Skin epidermis (tissue), 12 donors: ENCODE results near the gene CD151.
A peak's percentile ranks its signal among the peaks of the same experiment; 100 is the strongest.

Experiments
- H3K27ac ChIP-seq, 21 experiments: fragments of 200-600 bp; sonication (generic) in 11 of 21; one replicate each; pipeline ENCODE4 v1.5.0; 2020; ENCODE audit warnings: mild to moderate bottlenecking in 3 of 21, inconsistent platforms in 2 of 21, moderate library complexity in 2 of 21
- H3K4me3 ChIP-seq, 7 experiments: fragments of 200-600 bp; sonication (generic) in 2 of 7; one replicate each; pipeline ENCODE4 v1.5.0; 2020; ENCODE audit warnings: inconsistent platforms in 2 of 7, mild to moderate bottlenecking in 2 of 7, moderate library complexity in 1 of 7

Gene CD151

GRCh38 chr11:832529-833113 is at the start of gene CD151:
Gene CD151, plus strand, starts transcription at chr11:832952. Its CDS starts 3,118 bp downstream, at chr11:836070.
- H3K4me3 ChIP-seq = peak within 1 kb of the TSS; percentile 59 to 77 (median 71)
- peak within 1 kb of the TSS; percentile 65 to 93 (median 88) for H3K27ac ChIP-seq

- H3K27ac ChIP-seq = peak overlapping the region in 6 of 21 experiments; percentile 5 to 60 (median 30)
- H3K4me3 ChIP-seq = no peak overlapping the region
Observed at GRCh38 chr11:783581-784015, 49.2 kb upstream of the CD151 start.

GRCh38 chr11:786235-787083 is 46.3 kb upstream of the CD151 start:
- no peak overlapping the region for H3K27ac ChIP-seq
- no peak overlapping the region for H3K4me3 ChIP-seq

GRCh38 chr11:787084-787675 is 45.6 kb upstream of the CD151 start:
- Histone ChIP-seq H3K27ac (no peak overlapping the region), H3K4me3 (no peak overlapping the region)

- no peak overlapping the region for H3K4me3 ChIP-seq
Observed at GRCh38 chr11:788009-788640, 44.6 kb upstream of the CD151 start.

GRCh38 chr11:788953-789940 is 43.5 kb upstream of the CD151 start:
- no peak overlapping the region for H3K4me3 ChIP-seq
- H3K27ac ChIP-seq = peak overlapping the region in 1 of 21 experiments; percentile 35

More at GRCh38 chr11:788009-788640, 44.6 kb upstream of the CD151 start:
- H3K27ac ChIP-seq = no peak overlapping the region

- H3K4me3 ChIP-seq = no peak within 1 kb of the TSS
- H3K27ac ChIP-seq = peak within 1 kb of the TSS in 1 of 21 experiments; percentile 35
Observed at GRCh38 chr11:789943-790342, 42.8 kb upstream of the CD151 start, which contains the start of gene CEND1. Gene CEND1, minus strand, starts transcription at chr11:790090. Its CDS starts 1,514 bp downstream, at chr11:788576.

- peak overlapping the region in 1 of 21 experiments; percentile 35 for H3K27ac ChIP-seq
- no peak overlapping the region for H3K4me3 ChIP-seq
Observed at GRCh38 chr11:790721-791564, 41.8 kb upstream of the CD151 start.

GRCh38 chr11:791658-792534 is 40.9 kb upstream of the CD151 start:
- H3K27ac ChIP-seq = no peak overlapping the region
- H3K4me3 ChIP-seq = no peak overlapping the region

- H3K4me3 ChIP-seq = no peak overlapping the region
- H3K27ac ChIP-seq = no peak overlapping the region
Observed at GRCh38 chr11:792535-792821, 40.3 kb upstream of the CD151 start.

GRCh38 chr11:792873-793272 is 39.9 kb upstream of the CD151 start:
- no peak overlapping the region for H3K4me3 ChIP-seq

GRCh38 chr11:793556-793955 is 39.2 kb upstream of the CD151 start:
- no peak overlapping the region for H3K4me3 ChIP-seq
- no peak overlapping the region for H3K27ac ChIP-seq

More at GRCh38 chr11:792873-793272, 39.9 kb upstream of the CD151 start:
- no peak overlapping the region for H3K27ac ChIP-seq

GRCh38 chr11:794013-794765 is 38.6 kb upstream of the CD151 start:
- no peak overlapping the region for H3K4me3 ChIP-seq

GRCh38 chr11:794766-795633 is 37.8 kb upstream of the CD151 start:
- peak overlapping the region; percentile 63 to 90 (median 77) for H3K4me3 ChIP-seq

More at GRCh38 chr11:794013-794765, 38.6 kb upstream of the CD151 start:
- peak overlapping the region in 1 of 21 experiments; percentile 5 for H3K27ac ChIP-seq

More at GRCh38 chr11:794766-795633, 37.8 kb upstream of the CD151 start:
- H3K27ac ChIP-seq = peak overlapping the region in 19 of 21 experiments; percentile 71 to 91 (median 84)
